GM19468 (cell line): ENCODE results near the gene NUDT1.

ENCODE experiments used
- ATAC-seq: cut with Tn5 transposase; IDR thresholded peaks from one replicate; pipeline ENCODE4 v1.9.1; 2021; ENCODE audit warnings: mild to moderate bottlenecking, moderate library complexity, moderate number of reproducible peaks; ENCODE audit not compliant: unreplicated experiment; ENCODE audit errors: extremely low read depth

The NUDT1 gene

GRCh38 chr7:2222516-2222915 is 19.5 kb upstream of the NUDT1 start:
- ATAC-seq: no peak

- no peak for ATAC-seq
Observed at GRCh38 chr7:2223321-2223720, 18.7 kb upstream of the NUDT1 start.

- no peak for ATAC-seq
Observed at GRCh38 chr7:2224491-2224928, 17.5 kb upstream of the NUDT1 start.

- no peak for ATAC-seq
Observed at GRCh38 chr7:2224934-2225333, 17.1 kb upstream of the NUDT1 start.

- ATAC-seq: no peak
Observed at GRCh38 chr7:2225336-2225735, 16.7 kb upstream of the NUDT1 start.

GRCh38 chr7:2225830-2226229 is 16.2 kb upstream of the NUDT1 start:
- no peak for ATAC-seq

- no peak for ATAC-seq
Observed at GRCh38 chr7:2227699-2228098, 14.3 kb upstream of the NUDT1 start.

- no peak for ATAC-seq
Observed at GRCh38 chr7:2228921-2229320, 13.1 kb upstream of the NUDT1 start.

- no peak for ATAC-seq
Observed at GRCh38 chr7:2229467-2229866, 12.6 kb upstream of the NUDT1 start.

GRCh38 chr7:2230226-2230625 is 11.8 kb upstream of the NUDT1 start:
- ATAC-seq: no peak

- ATAC-seq: no peak
Observed at GRCh38 chr7:2230882-2231281, 11.1 kb upstream of the NUDT1 start.

- no peak for ATAC-seq
Observed at GRCh38 chr7:2231992-2232765, 9.8 kb upstream of the NUDT1 start.

GRCh38 chr7:2232766-2233520 is 9.1 kb upstream of the NUDT1 start, which contains the start of gene MAD1L1:
MAD1L1 (minus strand) TSS chr7:2232945; CDS start chr7:2230133, 2,812 bp downstream.
- ATAC-seq: peak; percentile 51

- no peak for ATAC-seq
Observed at GRCh38 chr7:2233926-2234325, 8.1 kb upstream of the NUDT1 start.

GRCh38 chr7:2237109-2237602 is 4.9 kb upstream of the NUDT1 start:
- ATAC-seq: no peak

GRCh38 chr7:2239242-2239641 is 2.8 kb upstream of the NUDT1 start:
- no peak for ATAC-seq

- no peak for ATAC-seq
Observed at GRCh38 chr7:2242541-2243429, 759 bp downstream of the NUDT1 start.

GRCh38 chr7:2243458-2243857 is 1.4 kb downstream of the NUDT1 start:
- no peak for ATAC-seq

- ATAC-seq: no peak
Observed at GRCh38 chr7:2244404-2244995, 2.5 kb downstream of the NUDT1 start.
